PFSK-1 (cell line): ENCODE data around the gene AHDC1.

ENCODE experiments used
- FOXP2 ChIP-seq: optimal IDR thresholded peaks from 2 replicates; pipeline ENCODE3; 2011; ENCODE audit warnings: borderline replicate concordance, control low read depth, inconsistent platforms; ENCODE audit not compliant: insufficient read depth; ENCODE audit errors: extremely low read length, extremely low read depth
- POLR2AphosphoS5 ChIP-seq: IDR thresholded peaks from 2 replicates; pipeline ENCODE4 v1.6.1; 2012; ENCODE audit warnings: low read depth, mild to moderate bottlenecking, control low read depth, low read length, moderate library complexity
- SIN3A ChIP-seq: IDR thresholded peaks from 2 replicates; pipeline ENCODE4 v1.6.1; 2012; ENCODE audit warnings: mild to moderate bottlenecking, low read length, moderate library complexity, borderline replicate concordance; ENCODE audit not compliant: insufficient read depth
- TAF1 ChIP-seq: IDR thresholded peaks from 2 replicates; pipeline ENCODE4 v1.6.1; 2012; ENCODE audit warnings: low read length, control low read depth, borderline replicate concordance; ENCODE audit not compliant: insufficient read depth
- TF ChIP-seq, protein P1 (sequence below), 2 experiments: IDR thresholded peaks; 2 replicates each; pipeline versions ENCODE4 v1.6.1 to v1.8.0; 2011 to 2012; ENCODE audit warnings: low read depth in 2 of 2, low read length in 2 of 2, control low read depth in 1 of 2, inconsistent platforms in 1 of 2, mild to moderate bottlenecking in 1 of 2, moderate library complexity in 1 of 2; ENCODE audit not compliant: insufficient read depth in 1 of 2

- no peak for TF ChIP-seq POLR2AphosphoS5
- no peak for TF ChIP-seq SIN3A
- no peak for TF ChIP-seq TAF1
- TF ChIP-seq, protein P1, sequence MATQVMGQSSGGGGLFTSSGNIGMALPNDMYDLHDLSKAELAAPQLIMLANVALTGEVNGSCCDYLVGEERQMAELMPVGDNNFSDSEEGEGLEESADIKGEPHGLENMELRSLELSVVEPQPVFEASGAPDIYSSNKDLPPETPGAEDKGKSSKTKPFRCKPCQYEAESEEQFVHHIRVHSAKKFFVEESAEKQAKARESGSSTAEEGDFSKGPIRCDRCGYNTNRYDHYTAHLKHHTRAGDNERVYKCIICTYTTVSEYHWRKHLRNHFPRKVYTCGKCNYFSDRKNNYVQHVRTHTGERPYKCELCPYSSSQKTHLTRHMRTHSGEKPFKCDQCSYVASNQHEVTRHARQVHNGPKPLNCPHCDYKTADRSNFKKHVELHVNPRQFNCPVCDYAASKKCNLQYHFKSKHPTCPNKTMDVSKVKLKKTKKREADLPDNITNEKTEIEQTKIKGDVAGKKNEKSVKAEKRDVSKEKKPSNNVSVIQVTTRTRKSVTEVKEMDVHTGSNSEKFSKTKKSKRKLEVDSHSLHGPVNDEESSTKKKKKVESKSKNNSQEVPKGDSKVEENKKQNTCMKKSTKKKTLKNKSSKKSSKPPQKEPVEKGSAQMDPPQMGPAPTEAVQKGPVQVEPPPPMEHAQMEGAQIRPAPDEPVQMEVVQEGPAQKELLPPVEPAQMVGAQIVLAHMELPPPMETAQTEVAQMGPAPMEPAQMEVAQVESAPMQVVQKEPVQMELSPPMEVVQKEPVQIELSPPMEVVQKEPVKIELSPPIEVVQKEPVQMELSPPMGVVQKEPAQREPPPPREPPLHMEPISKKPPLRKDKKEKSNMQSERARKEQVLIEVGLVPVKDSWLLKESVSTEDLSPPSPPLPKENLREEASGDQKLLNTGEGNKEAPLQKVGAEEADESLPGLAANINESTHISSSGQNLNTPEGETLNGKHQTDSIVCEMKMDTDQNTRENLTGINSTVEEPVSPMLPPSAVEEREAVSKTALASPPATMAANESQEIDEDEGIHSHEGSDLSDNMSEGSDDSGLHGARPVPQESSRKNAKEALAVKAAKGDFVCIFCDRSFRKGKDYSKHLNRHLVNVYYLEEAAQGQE (IDR thresholded peaks at IDR 0.05; ENCODE audit: insufficient read depth in 1 of 2, low read depth in 2 of 2, low read length in 2 of 2), result no peak
- no peak for TF ChIP-seq FOXP2
These were observed 77.2 kb downstream of the AHDC1 start for GRCh38 chr1:27526569-27527222.
